ENCODE results near the gene NARS2.

The NARS2 gene

GRCh38 chr11:78535027-78535426 lies 39.6 kb downstream of the NARS2 start:
- 0 out of 2 replicates have a peak, but pooled peaks cover 3% of the 10 kb centered on the region for H3K79me2 ChIP-seq (ENCODE audit: insufficient read depth, low read length)
- H3K9me2 ChIP-seq (replicated peaks; ENCODE audit: insufficient read depth, low read length) = no peaks in the 10 kb centered on the region
- no peak overlapping the region for H3K9ac ChIP-seq (ENCODE audit: low read length)
- 0 out of 2 replicates have a peak, but pooled peaks cover 3% of the 10 kb centered on the region for H3F3A ChIP-seq (ENCODE audit: insufficient read depth)
- H3K36me3 ChIP-seq (ENCODE audit: low read length) = 0 out of 2 replicates have a peak, but pooled peaks cover 9% of the 10 kb centered on the region
- no peaks in the 10 kb centered on the region for H3K27me3 ChIP-seq (ENCODE audit: low read length)
- no peaks in the 10 kb centered on the region for H4K20me1 ChIP-seq (ENCODE audit: low read depth, low read length)
- H3K9me3 ChIP-seq (ENCODE audit: insufficient read depth, low read length) = no peaks in the 10 kb centered on the region
- H3K27ac ChIP-seq (ENCODE audit: low read depth, low read length) = no peak overlapping the region
- no peak overlapping the region for H2AFZ ChIP-seq (ENCODE audit: low read depth, low read length, severe bottlenecking)
- TF ChIP-seq EZH2phosphoT487 (conservative IDR thresholded peaks at IDR 0.05; ENCODE audit: low read length) = no peak
- TF ChIP-seq, protein P1, sequence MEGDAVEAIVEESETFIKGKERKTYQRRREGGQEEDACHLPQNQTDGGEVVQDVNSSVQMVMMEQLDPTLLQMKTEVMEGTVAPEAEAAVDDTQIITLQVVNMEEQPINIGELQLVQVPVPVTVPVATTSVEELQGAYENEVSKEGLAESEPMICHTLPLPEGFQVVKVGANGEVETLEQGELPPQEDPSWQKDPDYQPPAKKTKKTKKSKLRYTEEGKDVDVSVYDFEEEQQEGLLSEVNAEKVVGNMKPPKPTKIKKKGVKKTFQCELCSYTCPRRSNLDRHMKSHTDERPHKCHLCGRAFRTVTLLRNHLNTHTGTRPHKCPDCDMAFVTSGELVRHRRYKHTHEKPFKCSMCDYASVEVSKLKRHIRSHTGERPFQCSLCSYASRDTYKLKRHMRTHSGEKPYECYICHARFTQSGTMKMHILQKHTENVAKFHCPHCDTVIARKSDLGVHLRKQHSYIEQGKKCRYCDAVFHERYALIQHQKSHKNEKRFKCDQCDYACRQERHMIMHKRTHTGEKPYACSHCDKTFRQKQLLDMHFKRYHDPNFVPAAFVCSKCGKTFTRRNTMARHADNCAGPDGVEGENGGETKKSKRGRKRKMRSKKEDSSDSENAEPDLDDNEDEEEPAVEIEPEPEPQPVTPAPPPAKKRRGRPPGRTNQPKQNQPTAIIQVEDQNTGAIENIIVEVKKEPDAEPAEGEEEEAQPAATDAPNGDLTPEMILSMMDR (IDR thresholded peaks at IDR 0.05; ENCODE audit: insufficient read depth, low read length, poor library complexity, severe bottlenecking) = no peak
- no peak overlapping the region for H3K4me2 ChIP-seq (ENCODE audit: low read depth, low read length, poor library complexity, severe bottlenecking)
- no peak overlapping the region for H3K4me3 ChIP-seq (ENCODE audit: insufficient read depth, low read length, poor library complexity, severe bottlenecking)

DNA sequence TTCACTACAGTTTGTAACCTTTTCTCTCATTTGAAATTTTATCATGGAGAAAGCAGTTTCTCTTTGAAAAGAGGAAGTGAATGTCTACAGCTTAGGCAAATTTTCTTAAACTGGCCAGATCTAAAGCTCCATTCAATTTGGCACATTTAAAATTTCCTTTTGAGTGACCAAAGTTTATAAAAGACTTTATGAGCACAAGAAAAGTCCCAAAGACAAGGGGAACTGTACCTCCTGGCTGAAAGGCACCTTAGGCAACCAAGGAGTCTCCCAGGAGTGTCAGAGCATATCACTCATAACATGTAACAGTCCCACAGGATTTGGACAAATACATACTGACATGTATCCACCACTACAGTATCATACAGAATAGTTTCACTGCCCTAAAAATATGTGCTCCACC lies 41.3 kb downstream of the NARS2 start:
- no peaks in the 10 kb centered on the region for H3K9me2 ChIP-seq (replicated peaks; ENCODE audit: insufficient read depth, low read length)
- TF ChIP-seq EZH2phosphoT487 (conservative IDR thresholded peaks at IDR 0.05; ENCODE audit: low read length) = no peak
- TF ChIP-seq, protein P1 (IDR thresholded peaks at IDR 0.05; ENCODE audit: insufficient read depth, low read length, poor library complexity, severe bottlenecking) = no peak
- H4K20me1 ChIP-seq (ENCODE audit: low read depth, low read length) = no peaks in the 10 kb centered on the region
- peak overlapping the region; percentile 18 for H2AFZ ChIP-seq (ENCODE audit: low read depth, low read length, severe bottlenecking)
- peak overlapping the region; percentile 76 for H3K27ac ChIP-seq (ENCODE audit: low read depth, low read length)
- peak overlapping the region; percentile 52 for H3K4me2 ChIP-seq (ENCODE audit: low read depth, low read length, poor library complexity, severe bottlenecking)
- H3K9ac ChIP-seq (ENCODE audit: low read length) = peak overlapping the region; percentile 14
- H3K9me3 ChIP-seq (ENCODE audit: insufficient read depth, low read length) = no peaks in the 10 kb centered on the region
- no peaks in the 10 kb centered on the region for H3K27me3 ChIP-seq (ENCODE audit: low read length)
- H3F3A ChIP-seq (ENCODE audit: insufficient read depth) = peaks cover 3% of the 10 kb centered on the region; the same call in 1 of the 2 replicates
- 0 out of 2 replicates have a peak, but pooled peaks cover 3% of the 10 kb centered on the region for H3K79me2 ChIP-seq (ENCODE audit: insufficient read depth, low read length)
- H3K4me3 ChIP-seq (ENCODE audit: insufficient read depth, low read length, poor library complexity, severe bottlenecking) = peak overlapping the region; percentile 14
- 0 out of 2 replicates have a peak, but pooled peaks cover 9% of the 10 kb centered on the region for H3K36me3 ChIP-seq (ENCODE audit: low read length)

DNA sequence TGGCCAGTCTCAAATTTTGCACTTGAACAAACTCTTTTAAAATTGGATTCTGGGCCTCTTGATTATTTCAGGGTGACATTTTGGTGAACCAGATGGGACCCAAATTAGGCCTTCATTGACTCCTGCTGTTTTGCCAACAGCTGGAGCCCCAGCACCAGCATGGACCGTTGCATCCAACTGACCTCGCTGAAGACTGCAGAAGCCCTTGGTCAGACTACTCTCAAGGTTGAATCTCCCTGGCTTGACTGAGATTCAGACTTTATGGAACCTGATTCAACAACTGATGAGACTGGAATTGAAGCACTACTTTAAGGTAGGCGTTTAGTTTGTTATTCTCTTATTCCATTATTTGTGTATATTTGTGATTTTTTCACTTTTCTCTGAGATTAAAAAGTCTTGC lies 41.7 kb downstream of the NARS2 start:
- peak overlapping the region; percentile 14 for H3K4me3 ChIP-seq (ENCODE audit: insufficient read depth, low read length, poor library complexity, severe bottlenecking)
- H3K9ac ChIP-seq (ENCODE audit: low read length) = peak overlapping the region; percentile 14
- H3K9me2 ChIP-seq (replicated peaks; ENCODE audit: insufficient read depth, low read length) = no peaks in the 10 kb centered on the region
- TF ChIP-seq, protein P1 (IDR thresholded peaks at IDR 0.05; ENCODE audit: insufficient read depth, low read length, poor library complexity, severe bottlenecking) = no peak
- TF ChIP-seq EZH2phosphoT487 (conservative IDR thresholded peaks at IDR 0.05; ENCODE audit: low read length) = no peak
- no peaks in the 10 kb centered on the region for H4K20me1 ChIP-seq (ENCODE audit: low read depth, low read length)
- H3K27me3 ChIP-seq (ENCODE audit: low read length) = no peaks in the 10 kb centered on the region
- H2AFZ ChIP-seq (ENCODE audit: low read depth, low read length, severe bottlenecking) = peak overlapping the region; percentile 18
- 0 out of 2 replicates have a peak, but pooled peaks cover 3% of the 10 kb centered on the region for H3K79me2 ChIP-seq (ENCODE audit: insufficient read depth, low read length)
- no peaks in the 10 kb centered on the region for H3K9me3 ChIP-seq (ENCODE audit: insufficient read depth, low read length)
- H3F3A ChIP-seq (ENCODE audit: insufficient read depth) = peaks cover 3% of the 10 kb centered on the region; the same call in 1 of the 2 replicates
- H3K27ac ChIP-seq (ENCODE audit: low read depth, low read length) = peak overlapping the region; percentile 76
- peak overlapping the region; percentile 52 for H3K4me2 ChIP-seq (ENCODE audit: low read depth, low read length, poor library complexity, severe bottlenecking)
- H3K36me3 ChIP-seq (ENCODE audit: low read length) = 0 out of 2 replicates have a peak, but pooled peaks cover 9% of the 10 kb centered on the region

All from SU-DHL-6 (cell line).